ENCODE measurements around the gene SLC39A2. TPM values are rescaled to one million over a fixed set of nuclear protein-coding genes. Genes with fewer than 3 reads are reported as not detected.

The SLC39A2 gene
- total and polyA plus RNA-seq, 4 donors = 0.05 to 0.08 TPM; not detected in 2

GRCh38 chr14:21022686-21023085, 23.6 kb downstream of the SLC39A2 start:
- peaks cover 6 to 39% (median 34%) of the 10 kb centered on the region in 4 donors for H3K36me3 ChIP-seq (ENCODE audit: control insufficient read depth in 4 of 4, insufficient read depth in 3 of 4, low read depth in 1 of 4, low read length in 3 of 4)
- TF ChIP-seq CTCF (IDR thresholded peaks at IDR 0.05; ENCODE audit: low read depth, low read length, missing input control) = no peak
- no peak for TF ChIP-seq FOXA2 (IDR thresholded peaks at IDR 0.05)
- no peak for TF ChIP-seq YY1 (IDR thresholded peaks at IDR 0.05)
- TF ChIP-seq GABPA (IDR thresholded peaks at IDR 0.05 in 1 of 2, conservative IDR thresholded peaks at IDR 0.05 in 1 of 2) = no peak
- TF ChIP-seq ATF3 (IDR thresholded peaks at IDR 0.05) = no peak
- TF ChIP-seq RXRA (IDR thresholded peaks at IDR 0.05) = no peak
- DNase-seq (ENCODE audit: low spot score) = no peak
- H3K4me1 ChIP-seq (ENCODE audit: control insufficient read depth in 4 of 4, insufficient read depth in 4 of 4, low read length in 3 of 4) = peaks cover 3 to 59% (median 41%) of the 10 kb centered on the region in 4 donors
- WGBS = 35% methylated on average over 5 of the region's 5 CpGs
- no peak overlapping the region for H3K9ac ChIP-seq (ENCODE audit: low read depth in 1 of 2, low read length in 2 of 2)
- H3K27ac ChIP-seq (ENCODE audit: low read depth in 1 of 2, low read length in 2 of 2) = peak overlapping the region; percentile 77 to 87
- H3K4me3 ChIP-seq (ENCODE audit: low read depth in 1 of 3, low read length in 3 of 3) = peak overlapping the region in 1 of 3 donors; percentile 28
- H3K27me3 ChIP-seq (ENCODE audit: control insufficient read depth in 4 of 4, insufficient read depth in 4 of 4, low read length in 3 of 4) = no peaks in the 10 kb centered on the region
- H3K9me3 ChIP-seq (ENCODE audit: control insufficient read depth in 4 of 4, low read length in 3 of 4) = no peaks in the 10 kb centered on the region

GRCh38 chr14:21023174-21023573, 24.1 kb downstream of the SLC39A2 start:
- Histone ChIP-seq H3K9ac (ENCODE audit: low read depth in 1 of 2, low read length in 2 of 2) (peak overlapping the region in 1 of 2 donors; percentile 37), H3K27ac (ENCODE audit: low read depth in 1 of 2, low read length in 2 of 2) (peak overlapping the region; percentile 77 to 87), H3K4me1 (ENCODE audit: control insufficient read depth in 4 of 4, insufficient read depth in 4 of 4, low read length in 3 of 4) (peaks cover 3 to 54% (median 41%) of the 10 kb centered on the region in 4 donors)

GRCh38 chr14:21023817-21024584, 24.9 kb downstream of the SLC39A2 start:
- DNase-seq (ENCODE audit: low spot score) = peak; percentile 64
- Histone ChIP-seq H3K27me3 (ENCODE audit: control insufficient read depth in 4 of 4, insufficient read depth in 4 of 4, low read length in 3 of 4) (no peaks in the 10 kb centered on the region), H3K4me1 (ENCODE audit: control insufficient read depth in 4 of 4, insufficient read depth in 4 of 4, low read length in 3 of 4) (peaks cover 3 to 52% (median 41%) of the 10 kb centered on the region in 4 donors), H3K9ac (ENCODE audit: low read depth in 1 of 2, low read length in 2 of 2) (peak overlapping the region; percentile 50 to 67), H3K9me3 (ENCODE audit: control insufficient read depth in 4 of 4, low read length in 3 of 4) (no peaks in the 10 kb centered on the region), H3K27ac (ENCODE audit: low read depth in 1 of 2, low read length in 2 of 2) (peak overlapping the region; percentile 77 to 87), H3K4me3 (ENCODE audit: low read depth in 1 of 3, low read length in 3 of 3) (peak overlapping the region; percentile 70 to 89 (median 82)), H3K36me3 (ENCODE audit: control insufficient read depth in 4 of 4, insufficient read depth in 3 of 4, low read depth in 1 of 4, low read length in 3 of 4) (peaks cover 5 to 30% (median 24%) of the 10 kb centered on the region in 4 donors)
- WGBS = 9% methylated on average over 17 of the region's 17 CpGs
- peak; percentile 92 for TF ChIP-seq HNF4G (IDR thresholded peaks at IDR 0.05)
- TF ChIP-seq REST (IDR thresholded peaks at IDR 0.05) = no peak
- TF ChIP-seq NR2F2 (IDR thresholded peaks at IDR 0.05) = peak; percentile 96
- TF ChIP-seq ATF3 (IDR thresholded peaks at IDR 0.05) = peak; percentile 50
- no peak for TF ChIP-seq CTCF (IDR thresholded peaks at IDR 0.05; ENCODE audit: low read depth, low read length, missing input control)
- peak; percentile 48 for TF ChIP-seq MAX (IDR thresholded peaks at IDR 0.05)
- TF ChIP-seq RAD21 (IDR thresholded peaks at IDR 0.05) = peak in 1 of 2 donors; percentile 45
- TF ChIP-seq ZBTB33 (IDR thresholded peaks at IDR 0.05) = no peak
- peak in 1 of 2 donors; percentile 31 for TF ChIP-seq JUND (IDR thresholded peaks at IDR 0.05)

More at GRCh38 chr14:21023174-21023573, 24.1 kb downstream of the SLC39A2 start:
- TF ChIP-seq RAD21 (IDR thresholded peaks at IDR 0.05) (peak in 1 of 2 donors; percentile 6), RXRA (IDR thresholded peaks at IDR 0.05) (no peak), FOXA2 (IDR thresholded peaks at IDR 0.05) (no peak), EGR1 (IDR thresholded peaks at IDR 0.05; ENCODE audit: low read depth in 2 of 2) (no peak), SP1 (IDR thresholded peaks at IDR 0.05) (no peak), YY1 (IDR thresholded peaks at IDR 0.05) (no peak)
- WGBS = 16% methylated on average over 7 of the region's 7 CpGs
- Histone ChIP-seq H3K9me3 (ENCODE audit: control insufficient read depth in 4 of 4, low read length in 3 of 4) (no peaks in the 10 kb centered on the region), H3K27me3 (ENCODE audit: control insufficient read depth in 4 of 4, insufficient read depth in 4 of 4, low read length in 3 of 4) (no peaks in the 10 kb centered on the region), H3K36me3 (ENCODE audit: control insufficient read depth in 4 of 4, insufficient read depth in 3 of 4, low read depth in 1 of 4, low read length in 3 of 4) (peaks cover 5 to 34% (median 29%) of the 10 kb centered on the region in 4 donors), H3K4me3 (ENCODE audit: low read depth in 1 of 3, low read length in 3 of 3) (peak overlapping the region; percentile 70 to 89 (median 82))
- DNase-seq (ENCODE audit: low spot score) = no peak

Data from liver (tissue), 9 donors.